GM12878 (cell line): ENCODE data around the gene INTS7. TPM values are rescaled to one million over a fixed set of nuclear protein-coding genes. Genes with fewer than 3 reads are reported as not detected.
A peak's percentile ranks its signal among the peaks of the same experiment; 100 is the strongest.

ENCODE experiments used
- BACH1 ChIP-seq: fragments of 450-650 bp; IDR thresholded peaks from 2 replicates; pipeline ENCODE4 v1.6.1; 2017; ENCODE audit warnings: mild to moderate bottlenecking, borderline replicate concordance
- ETV6 ChIP-seq, 2 experiments: fragments of 450-650 bp in 1 of 2; IDR thresholded peaks in 1 of 2; conservative IDR thresholded peaks in 1 of 2; 2 replicates each; pipeline ENCODE4 v1.6.1; 2014; ENCODE audit warnings: antibody characterized with exemption in 1 of 2, borderline replicate concordance in 1 of 2, low read depth in 1 of 2, mild to moderate bottlenecking in 1 of 2, moderate library complexity in 1 of 2
- HCFC1 ChIP-seq: fragments of 150-350 bp; IDR thresholded peaks from 2 replicates; pipeline ENCODE4 v1.6.1; 2014; ENCODE audit warnings: low read length
- JUNB ChIP-seq: IDR thresholded peaks from 2 replicates; pipeline ENCODE4 v1.6.1; 2016; ENCODE audit warnings: antibody characterized with exemption, mild to moderate bottlenecking
- NR2C1 ChIP-seq: fragments of 450-650 bp; IDR thresholded peaks from 2 replicates; pipeline ENCODE4 v1.6.1; 2017; ENCODE audit warnings: antibody characterized with exemption, mild to moderate bottlenecking, moderate library complexity
- RFX5 ChIP-seq: IDR thresholded peaks from 2 replicates; pipeline ENCODE4 v1.6.1; 2011; ENCODE audit warnings: low read depth, low read length, improper control_type of control experiment
- TCF12 ChIP-seq: IDR thresholded peaks from 2 replicates; pipeline ENCODE4 v1.6.1; 2011; ENCODE audit warnings: low read depth, mild to moderate bottlenecking, low read length
- ZBED1 ChIP-seq: IDR thresholded peaks from 2 replicates; pipeline ENCODE4 v1.6.1; 2016; ENCODE audit warnings: borderline replicate concordance
- ZNF622 ChIP-seq: fragments of 450-650 bp; IDR thresholded peaks from 2 replicates; pipeline ENCODE4 v1.6.1; 2017; ENCODE audit warnings: mild to moderate bottlenecking, inconsistent platforms
- polyA plus RNA-seq, 11 experiments: library from polyadenylated mRNA; depleted of rRNA in 4 of 11; unstranded in 6 of 11; stranded (reverse) in 5 of 11; fragments of >200 nt; fragmentation: Nextera tagmentation in 4 of 11; fragmentation: Illumina TruSeq in 1 of 11; extraction: Ambion mirVana in 4 of 11; extraction: Trizol in 1 of 11; gene quantifications; 1 replicate in 1 of 11; 2 replicates in 10 of 11; pipeline versions ENCODE4 v1.2.1 to v1.2.3, GENCODE V29; 2011 to 2016; ENCODE audit warnings: inconsistent platforms in 2 of 11, missing spikeins in 2 of 11, low read depth in 1 of 11
- total RNA-seq, 4 experiments: library from RNA; depleted of rRNA in 3 of 4; stranded (reverse); fragments of >200 nt in 3 of 4; fragmentation: Illumina TruSeq in 1 of 4; extraction: Trizol in 1 of 4; gene quantifications; 2 replicates each; pipeline versions ENCODE4 v1.2.1 to v1.2.3, GENCODE V29; 2013 to 2021
- TF ChIP-seq, protein P1 (sequence below): fragments of 450-650 bp; formaldehyde crosslinking; IDR thresholded peaks from 2 replicates; pipeline ENCODE4 v1.5.0; 2022; ENCODE audit warnings: mild to moderate bottlenecking, missing genetic modification characterization
- TF ChIP-seq, protein P2 (sequence below): IDR thresholded peaks from 2 replicates; pipeline ENCODE4 v1.6.1; 2012; ENCODE audit warnings: improper control_type of control experiment, low read depth, low read length; ENCODE audit not compliant: insufficient replicate concordance
- TF ChIP-seq, protein P3 (sequence below): fragments of 450-650 bp; IDR thresholded peaks from 2 replicates; pipeline ENCODE4 v1.6.1; 2018; ENCODE audit warnings: mild to moderate bottlenecking, low read depth, moderate library complexity; ENCODE audit not compliant: partially characterized antibody
- TF ChIP-seq, protein P4 (sequence below): IDR thresholded peaks from 2 replicates; pipeline ENCODE4 v1.6.1; 2011; ENCODE audit warnings: borderline replicate concordance, low read depth, mild to moderate bottlenecking, moderate library complexity, mixed read lengths, low read length; ENCODE audit not compliant: insufficient read depth; ENCODE audit errors: extremely low read length
- TF ChIP-seq, protein P5 (sequence below): fragments of 150-350 bp; IDR thresholded peaks from 2 replicates; pipeline ENCODE4 v1.6.1; 2014; ENCODE audit warnings: mild to moderate bottlenecking, low read depth, low read length

The INTS7 gene
- total and polyA plus RNA-seq, 10 of the 15 experiments (the other 5 are each of a cell fraction or from before 2014, with no cell fraction given), result 17.1 to 49.1 (median 26.8) TPM

DNA sequence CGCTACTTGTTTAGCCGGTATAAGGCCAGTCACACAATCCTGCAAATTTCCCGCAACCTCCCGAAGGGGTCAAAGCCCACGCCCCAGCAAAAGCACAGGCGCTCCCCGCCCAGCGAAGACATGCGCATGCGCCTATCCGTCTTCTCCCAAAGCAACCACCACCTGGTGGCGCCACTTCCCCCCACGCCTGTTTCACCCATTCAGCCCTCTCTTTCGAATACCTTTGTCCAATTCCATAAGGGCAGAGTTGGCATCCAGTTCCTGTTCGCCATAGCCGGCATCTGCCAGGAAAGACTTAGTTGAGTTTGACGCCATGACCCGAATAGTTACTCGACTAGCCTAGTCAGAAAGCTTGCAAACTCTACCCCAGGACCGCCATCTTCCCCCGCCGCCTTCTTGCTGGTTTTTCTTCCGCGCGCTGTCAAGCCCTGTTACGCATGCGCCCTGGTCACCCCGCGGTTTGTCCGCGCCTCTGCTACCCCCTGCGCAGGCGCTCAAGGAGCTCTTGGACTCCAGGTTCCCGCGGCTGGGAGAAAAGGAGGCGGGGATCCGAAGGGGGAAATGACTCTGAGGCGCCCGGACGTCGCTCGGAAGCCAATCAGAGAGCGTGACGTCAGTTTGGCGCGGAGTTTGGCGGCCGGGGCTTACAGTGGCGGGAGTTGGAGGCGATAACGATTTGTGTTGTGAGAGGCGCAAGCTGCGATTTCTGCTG, at the start of gene INTS7, which contains the start of gene DTL (continued):
- TF ChIP-seq, protein P1, sequence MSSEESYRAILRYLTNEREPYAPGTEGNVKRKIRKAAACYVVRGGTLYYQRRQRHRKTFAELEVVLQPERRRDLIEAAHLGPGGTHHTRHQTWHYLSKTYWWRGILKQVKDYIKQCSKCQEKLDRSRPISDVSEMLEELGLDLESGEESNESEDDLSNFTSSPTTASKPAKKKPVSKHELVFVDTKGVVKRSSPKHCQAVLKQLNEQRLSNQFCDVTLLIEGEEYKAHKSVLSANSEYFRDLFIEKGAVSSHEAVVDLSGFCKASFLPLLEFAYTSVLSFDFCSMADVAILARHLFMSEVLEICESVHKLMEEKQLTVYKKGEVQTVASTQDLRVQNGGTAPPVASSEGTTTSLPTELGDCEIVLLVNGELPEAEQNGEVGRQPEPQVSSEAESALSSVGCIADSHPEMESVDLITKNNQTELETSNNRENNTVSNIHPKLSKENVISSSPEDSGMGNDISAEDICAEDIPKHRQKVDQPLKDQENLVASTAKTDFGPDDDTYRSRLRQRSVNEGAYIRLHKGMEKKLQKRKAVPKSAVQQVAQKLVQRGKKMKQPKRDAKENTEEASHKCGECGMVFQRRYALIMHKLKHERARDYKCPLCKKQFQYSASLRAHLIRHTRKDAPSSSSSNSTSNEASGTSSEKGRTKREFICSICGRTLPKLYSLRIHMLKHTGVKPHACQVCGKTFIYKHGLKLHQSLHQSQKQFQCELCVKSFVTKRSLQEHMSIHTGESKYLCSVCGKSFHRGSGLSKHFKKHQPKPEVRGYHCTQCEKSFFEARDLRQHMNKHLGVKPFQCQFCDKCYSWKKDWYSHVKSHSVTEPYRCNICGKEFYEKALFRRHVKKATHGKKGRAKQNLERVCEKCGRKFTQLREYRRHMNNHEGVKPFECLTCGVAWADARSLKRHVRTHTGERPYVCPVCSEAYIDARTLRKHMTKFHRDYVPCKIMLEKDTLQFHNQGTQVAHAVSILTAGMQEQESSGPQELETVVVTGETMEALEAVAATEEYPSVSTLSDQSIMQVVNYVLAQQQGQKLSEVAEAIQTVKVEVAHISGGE (CRISPR knock-in tag), result no peak
- TF ChIP-seq, protein P2, sequence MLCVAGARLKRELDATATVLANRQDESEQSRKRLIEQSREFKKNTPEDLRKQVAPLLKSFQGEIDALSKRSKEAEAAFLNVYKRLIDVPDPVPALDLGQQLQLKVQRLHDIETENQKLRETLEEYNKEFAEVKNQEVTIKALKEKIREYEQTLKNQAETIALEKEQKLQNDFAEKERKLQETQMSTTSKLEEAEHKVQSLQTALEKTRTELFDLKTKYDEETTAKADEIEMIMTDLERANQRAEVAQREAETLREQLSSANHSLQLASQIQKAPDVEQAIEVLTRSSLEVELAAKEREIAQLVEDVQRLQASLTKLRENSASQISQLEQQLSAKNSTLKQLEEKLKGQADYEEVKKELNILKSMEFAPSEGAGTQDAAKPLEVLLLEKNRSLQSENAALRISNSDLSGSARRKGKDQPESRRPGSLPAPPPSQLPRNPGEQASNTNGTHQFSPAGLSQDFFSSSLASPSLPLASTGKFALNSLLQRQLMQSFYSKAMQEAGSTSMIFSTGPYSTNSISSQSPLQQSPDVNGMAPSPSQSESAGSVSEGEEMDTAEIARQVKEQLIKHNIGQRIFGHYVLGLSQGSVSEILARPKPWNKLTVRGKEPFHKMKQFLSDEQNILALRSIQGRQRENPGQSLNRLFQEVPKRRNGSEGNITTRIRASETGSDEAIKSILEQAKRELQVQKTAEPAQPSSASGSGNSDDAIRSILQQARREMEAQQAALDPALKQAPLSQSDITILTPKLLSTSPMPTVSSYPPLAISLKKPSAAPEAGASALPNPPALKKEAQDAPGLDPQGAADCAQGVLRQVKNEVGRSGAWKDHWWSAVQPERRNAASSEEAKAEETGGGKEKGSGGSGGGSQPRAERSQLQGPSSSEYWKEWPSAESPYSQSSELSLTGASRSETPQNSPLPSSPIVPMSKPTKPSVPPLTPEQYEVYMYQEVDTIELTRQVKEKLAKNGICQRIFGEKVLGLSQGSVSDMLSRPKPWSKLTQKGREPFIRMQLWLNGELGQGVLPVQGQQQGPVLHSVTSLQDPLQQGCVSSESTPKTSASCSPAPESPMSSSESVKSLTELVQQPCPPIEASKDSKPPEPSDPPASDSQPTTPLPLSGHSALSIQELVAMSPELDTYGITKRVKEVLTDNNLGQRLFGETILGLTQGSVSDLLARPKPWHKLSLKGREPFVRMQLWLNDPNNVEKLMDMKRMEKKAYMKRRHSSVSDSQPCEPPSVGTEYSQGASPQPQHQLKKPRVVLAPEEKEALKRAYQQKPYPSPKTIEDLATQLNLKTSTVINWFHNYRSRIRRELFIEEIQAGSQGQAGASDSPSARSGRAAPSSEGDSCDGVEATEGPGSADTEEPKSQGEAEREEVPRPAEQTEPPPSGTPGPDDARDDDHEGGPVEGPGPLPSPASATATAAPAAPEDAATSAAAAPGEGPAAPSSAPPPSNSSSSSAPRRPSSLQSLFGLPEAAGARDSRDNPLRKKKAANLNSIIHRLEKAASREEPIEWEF, result peak; percentile 19
- TF ChIP-seq RFX5, result peak; percentile 69; the same call in 1 of the 2 replicates
- peak; percentile 72 for TF ChIP-seq NR2C1
- peak; percentile 62; the same call in 1 of the 2 replicates for TF ChIP-seq ZBED1
- TF ChIP-seq, protein P3, sequence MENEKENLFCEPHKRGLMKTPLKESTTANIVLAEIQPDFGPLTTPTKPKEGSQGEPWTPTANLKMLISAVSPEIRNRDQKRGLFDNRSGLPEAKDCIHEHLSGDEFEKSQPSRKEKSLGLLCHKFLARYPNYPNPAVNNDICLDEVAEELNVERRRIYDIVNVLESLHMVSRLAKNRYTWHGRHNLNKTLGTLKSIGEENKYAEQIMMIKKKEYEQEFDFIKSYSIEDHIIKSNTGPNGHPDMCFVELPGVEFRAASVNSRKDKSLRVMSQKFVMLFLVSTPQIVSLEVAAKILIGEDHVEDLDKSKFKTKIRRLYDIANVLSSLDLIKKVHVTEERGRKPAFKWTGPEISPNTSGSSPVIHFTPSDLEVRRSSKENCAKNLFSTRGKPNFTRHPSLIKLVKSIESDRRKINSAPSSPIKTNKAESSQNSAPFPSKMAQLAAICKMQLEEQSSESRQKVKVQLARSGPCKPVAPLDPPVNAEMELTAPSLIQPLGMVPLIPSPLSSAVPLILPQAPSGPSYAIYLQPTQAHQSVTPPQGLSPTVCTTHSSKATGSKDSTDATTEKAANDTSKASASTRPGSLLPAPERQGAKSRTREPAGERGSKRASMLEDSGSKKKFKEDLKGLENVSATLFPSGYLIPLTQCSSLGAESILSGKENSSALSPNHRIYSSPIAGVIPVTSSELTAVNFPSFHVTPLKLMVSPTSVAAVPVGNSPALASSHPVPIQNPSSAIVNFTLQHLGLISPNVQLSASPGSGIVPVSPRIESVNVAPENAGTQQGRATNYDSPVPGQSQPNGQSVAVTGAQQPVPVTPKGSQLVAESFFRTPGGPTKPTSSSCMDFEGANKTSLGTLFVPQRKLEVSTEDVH, result peak; percentile 100
- no peak for TF ChIP-seq ZNF622
- 0 out of 2 replicates have a peak, but pooled peaks have one; percentile 2 for TF ChIP-seq JUNB
- peak; percentile 36; the same call in 1 of the 2 replicates for TF ChIP-seq TCF12
- TF ChIP-seq BACH1, result 0 out of 2 replicates have a peak, but pooled peaks have one; percentile 42
- no peak for TF ChIP-seq ETV6 (conservative IDR thresholded peaks at IDR 0.05 in 1 of 2, IDR thresholded peaks at IDR 0.05 in 1 of 2; ENCODE audit: borderline replicate concordance in 1 of 2, low read depth in 1 of 2)
- peak; percentile 44 for TF ChIP-seq HCFC1
- TF ChIP-seq, protein P4, sequence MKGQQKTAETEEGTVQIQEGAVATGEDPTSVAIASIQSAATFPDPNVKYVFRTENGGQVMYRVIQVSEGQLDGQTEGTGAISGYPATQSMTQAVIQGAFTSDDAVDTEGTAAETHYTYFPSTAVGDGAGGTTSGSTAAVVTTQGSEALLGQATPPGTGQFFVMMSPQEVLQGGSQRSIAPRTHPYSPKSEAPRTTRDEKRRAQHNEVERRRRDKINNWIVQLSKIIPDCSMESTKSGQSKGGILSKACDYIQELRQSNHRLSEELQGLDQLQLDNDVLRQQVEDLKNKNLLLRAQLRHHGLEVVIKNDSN, result no peak
- TF ChIP-seq, protein P5, sequence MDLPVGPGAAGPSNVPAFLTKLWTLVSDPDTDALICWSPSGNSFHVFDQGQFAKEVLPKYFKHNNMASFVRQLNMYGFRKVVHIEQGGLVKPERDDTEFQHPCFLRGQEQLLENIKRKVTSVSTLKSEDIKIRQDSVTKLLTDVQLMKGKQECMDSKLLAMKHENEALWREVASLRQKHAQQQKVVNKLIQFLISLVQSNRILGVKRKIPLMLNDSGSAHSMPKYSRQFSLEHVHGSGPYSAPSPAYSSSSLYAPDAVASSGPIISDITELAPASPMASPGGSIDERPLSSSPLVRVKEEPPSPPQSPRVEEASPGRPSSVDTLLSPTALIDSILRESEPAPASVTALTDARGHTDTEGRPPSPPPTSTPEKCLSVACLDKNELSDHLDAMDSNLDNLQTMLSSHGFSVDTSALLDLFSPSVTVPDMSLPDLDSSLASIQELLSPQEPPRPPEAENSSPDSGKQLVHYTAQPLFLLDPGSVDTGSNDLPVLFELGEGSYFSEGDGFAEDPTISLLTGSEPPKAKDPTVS, result peak; percentile 43; the same call in 1 of the 2 replicates
